Esophagus squamous epithelium (tissue), 5 donors: ENCODE measurements around the gene ASCC2. TPM values are rescaled to one million over a fixed set of nuclear protein-coding genes. Genes with fewer than 3 reads are reported as not detected.

Experiments used
- DNase-seq: peaks from one replicate; lab custom pipeline; 2025; lab: John Stamatoyannopoulos, UW
- H3K27ac ChIP-seq, 4 donors: fragments of 200-600 bp; sonication (generic); one replicate each; pipeline ENCODE4 v1.5.1; 2016 to 2019; ENCODE audit warnings: mild to moderate bottlenecking in 1 of 4
- H3K27me3 ChIP-seq, 4 donors: fragments of 200-600 bp; sonication (generic); 1 replicate in 3 of 4; 2 replicates in 1 of 4; pipeline versions ENCODE4 v1.5.1 to v1.6.0; 2017 to 2021; ENCODE audit warnings: antibody characterized with exemption in 1 of 4
- H3K36me3 ChIP-seq, 3 donors: fragments of 200-600 bp; sonication (generic); one replicate each; pipeline ENCODE4 v1.5.1; 2016 to 2019
- H3K4me1 ChIP-seq, 3 donors: fragments of 200-600 bp; sonication (generic); one replicate each; pipeline ENCODE4 v1.5.1; 2017 to 2019
- H3K4me3 ChIP-seq, 4 donors: fragments of 200-600 bp; sonication (generic); 1 replicate in 3 of 4; 2 replicates in 1 of 4; pipeline ENCODE4 v1.5.1; 2016 to 2019; ENCODE audit warnings: mild to moderate bottlenecking in 2 of 4, moderate library complexity in 1 of 4
- H3K9me3 ChIP-seq, 3 donors: fragments of 200-600 bp; sonication (generic); one replicate each; pipeline ENCODE4 v1.5.1; 2016 to 2019
- CTCF ChIP-seq, 6 experiments: fragments of 450-650 bp in 4 of 6; fragments of 200-600 bp in 2 of 6; sonication (generic) in 2 of 6; IDR thresholded peaks; one replicate each; pipeline ENCODE4 v1.5.1; 2016 to 2019; ENCODE audit warnings: antibody characterized with exemption in 6 of 6, mild to moderate bottlenecking in 4 of 6, moderate library complexity in 4 of 6
- POLR2A ChIP-seq, 4 donors: fragments of 450-650 bp; IDR thresholded peaks; one replicate each; pipeline ENCODE4 v1.6.1; 2017; ENCODE audit warnings: antibody characterized with exemption in 4 of 4, mild to moderate bottlenecking in 4 of 4, moderate library complexity in 3 of 4
- WGBS, 2 donors: methylation state at CpG; one replicate each; pipeline ENCODE4 v1.1.5; 2018; 5-methylcytosine and 5-hydroxymethylcytosine counted together
- intact Hi-C: fragments of 100-400 bp; cut with DNase I; formaldehyde crosslinking; loops from one replicate; pipeline ENCODE4 v1.15.0; 2022
- total RNA-seq, 4 donors: library from RNA; depleted of rRNA; stranded (reverse); fragments of >200 nt; gene quantifications; one replicate each; pipeline ENCODE4 v1.1.0, GENCODE V29; 2016
- donor health status: DM: yes; HTN: yes; CAD: no.

Gene ASCC2
- total RNA-seq, 4 donors from 2014 or later: 47.5 to 99.7 (median 57.8) TPM

DNA sequence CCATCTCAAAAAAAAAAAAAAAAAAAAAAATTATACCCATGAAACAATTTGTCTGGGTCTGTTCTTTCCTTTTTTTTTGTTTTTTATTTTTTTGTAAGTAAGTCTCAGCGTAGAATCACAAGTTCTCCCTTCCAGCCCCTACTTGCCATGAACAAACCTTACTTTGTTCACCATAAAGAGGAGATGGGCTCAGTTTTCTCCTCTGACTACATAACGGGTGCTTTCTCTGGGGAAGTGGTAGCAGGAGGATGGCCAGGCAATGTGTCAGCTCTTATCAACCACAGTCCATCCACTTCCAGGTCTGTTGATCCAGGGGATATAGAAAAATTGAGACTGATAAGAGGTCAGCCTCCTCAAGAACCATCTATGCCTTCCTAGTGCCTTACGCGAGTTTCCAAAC is 11.0 kb downstream of the ASCC2 start:
- DNase-seq: no peak
- H3K9me3 ChIP-seq: no peaks in the 10 kb centered on the region
- 90 to 93% methylated on average over 4 of the region's 4 CpGs for WGBS, 2 donors
- intact Hi-C loops: no loop called here
- H3K4me1 ChIP-seq: peaks cover 0 to 6% (median 2%) of the 10 kb centered on the region in 3 donors
- TF ChIP-seq CTCF (IDR thresholded peaks at IDR 0.05) (no peak), POLR2A (IDR thresholded peaks at IDR 0.05) (no peak)
- H3K27ac ChIP-seq: no peak overlapping the region
- peaks cover 0 to 95% (median 27%) of the 10 kb centered on the region in 3 donors for H3K36me3 ChIP-seq
- H3K4me3 ChIP-seq: no peak overlapping the region
- no peaks in the 10 kb centered on the region for H3K27me3 ChIP-seq

DNA sequence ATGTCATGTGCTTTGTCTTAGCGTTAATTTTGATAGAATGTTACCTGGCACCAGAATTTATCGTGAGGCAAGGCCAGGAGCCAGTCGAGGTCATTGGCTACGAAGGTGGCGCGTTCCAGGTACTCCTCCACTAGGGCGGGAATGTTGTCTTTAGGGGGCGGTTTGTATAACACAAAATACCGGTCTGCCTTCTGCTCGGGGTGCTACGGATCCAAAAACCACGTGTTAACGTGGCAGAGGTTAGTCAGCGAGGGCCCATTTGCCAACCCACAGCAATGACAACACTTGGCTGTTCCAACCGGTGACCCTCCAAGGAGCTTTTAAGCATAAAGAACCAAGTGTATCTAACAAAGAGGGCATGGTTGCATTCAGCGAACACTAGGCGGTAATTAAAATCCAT is 12.5 kb downstream of the ASCC2 start:
- no peak for DNase-seq
- WGBS, 2 donors: 93 to 95% methylated on average over 13 to 15 of the region's 17 CpGs
- Histone ChIP-seq H3K4me3 (no peak overlapping the region), H3K36me3 (peaks cover 0 to 91% (median 16%) of the 10 kb centered on the region in 3 donors), H3K27me3 (no peaks in the 10 kb centered on the region), H3K4me1 (peaks cover 6 to 21% (median 15%) of the 10 kb centered on the region in 3 donors), H3K27ac (peak overlapping the region in 1 of 4 donors; percentile 24), H3K9me3 (no peaks in the 10 kb centered on the region)
- intact Hi-C loops: no loop called here
- TF ChIP-seq CTCF (IDR thresholded peaks at IDR 0.05) (no peak), POLR2A (IDR thresholded peaks at IDR 0.05) (no peak)

DNA sequence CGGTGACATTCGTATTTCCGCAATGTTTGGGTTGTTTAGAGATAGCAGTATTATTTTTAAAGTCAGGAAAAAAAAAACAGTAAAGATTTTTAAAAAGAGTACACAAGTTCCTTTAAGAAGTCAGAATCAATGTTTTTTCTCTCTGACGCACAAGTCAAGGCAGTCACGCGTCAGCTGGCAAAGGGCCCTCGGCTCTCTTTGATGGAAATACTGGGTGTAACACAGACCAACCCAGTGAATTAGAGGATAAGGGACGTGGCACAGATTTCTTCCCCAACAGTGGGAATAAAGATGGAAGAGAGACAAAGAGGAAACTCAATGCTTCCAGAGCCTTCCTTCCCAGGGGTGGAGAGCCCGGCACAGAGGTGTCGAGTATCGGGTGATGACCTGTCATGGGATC is 13.4 kb downstream of the ASCC2 start:
- no peak overlapping the region for H3K4me3 ChIP-seq
- H3K36me3 ChIP-seq: peaks cover 0 to 91% (median 10%) of the 10 kb centered on the region in 3 donors
- peaks cover 6 to 29% (median 15%) of the 10 kb centered on the region in 3 donors for H3K4me1 ChIP-seq
- 76 to 78% methylated on average over 11 of the region's 11 CpGs for WGBS, 2 donors
- H3K27me3 ChIP-seq: no peaks in the 10 kb centered on the region
- DNase-seq: no peak
- TF ChIP-seq CTCF (IDR thresholded peaks at IDR 0.05) (no peak), POLR2A (IDR thresholded peaks at IDR 0.05) (no peak)
- H3K9me3 ChIP-seq: no peaks in the 10 kb centered on the region
- peak overlapping the region in 3 of 4 donors; percentile 21 to 24 (median 21) for H3K27ac ChIP-seq
- intact Hi-C loops: no loop called here

DNA sequence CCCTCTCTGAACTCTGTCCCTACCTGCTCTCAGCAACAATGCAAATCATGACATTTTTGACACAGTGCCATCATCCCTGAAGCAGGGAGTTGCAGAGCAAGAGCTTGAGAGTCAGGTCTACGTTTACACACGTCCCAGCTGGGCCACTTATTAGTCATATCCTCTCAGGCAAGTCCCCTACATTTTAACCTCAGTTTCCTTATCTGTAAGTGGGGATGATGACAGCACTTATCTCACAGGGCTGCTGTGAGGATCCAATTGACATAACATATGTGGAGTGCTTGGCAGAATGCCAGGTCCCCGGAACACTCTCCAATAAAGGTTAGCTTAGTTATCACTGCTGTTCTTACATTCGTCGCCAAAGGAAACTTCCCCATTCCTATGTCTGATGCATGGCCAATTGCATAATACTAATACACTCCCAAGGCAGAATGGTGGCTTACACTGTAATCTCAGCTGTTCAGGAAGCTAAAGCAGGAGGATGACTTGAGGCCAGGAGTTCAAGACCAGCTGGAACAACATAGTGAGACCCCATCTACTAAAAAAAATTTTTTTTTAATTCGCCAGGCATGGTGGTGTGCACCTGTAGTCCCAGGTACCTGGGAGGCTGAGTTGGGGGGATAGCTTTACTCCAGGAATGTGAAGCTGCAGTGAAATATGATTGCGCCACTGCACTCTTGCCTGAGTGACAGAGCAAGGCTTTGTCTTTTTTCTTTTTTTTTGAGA is 16.6 kb downstream of the ASCC2 start:
- intact Hi-C loops: no loop called here
- Histone ChIP-seq H3K27ac (peak overlapping the region; percentile 36 to 78 (median 68)), H3K4me3 (no peak overlapping the region), H3K4me1 (peaks cover 19 to 61% (median 30%) of the 10 kb centered on the region in 3 donors), H3K36me3 (peaks cover 0 to 87% (median 10%) of the 10 kb centered on the region in 3 donors), H3K27me3 (no peaks in the 10 kb centered on the region), H3K9me3 (no peaks in the 10 kb centered on the region)
- TF ChIP-seq CTCF (IDR thresholded peaks at IDR 0.05) (no peak), POLR2A (IDR thresholded peaks at IDR 0.05) (no peak)
- 25 to 36% methylated on average over 7 of the region's 7 CpGs for WGBS, 2 donors
- DNase-seq: no peak

DNA sequence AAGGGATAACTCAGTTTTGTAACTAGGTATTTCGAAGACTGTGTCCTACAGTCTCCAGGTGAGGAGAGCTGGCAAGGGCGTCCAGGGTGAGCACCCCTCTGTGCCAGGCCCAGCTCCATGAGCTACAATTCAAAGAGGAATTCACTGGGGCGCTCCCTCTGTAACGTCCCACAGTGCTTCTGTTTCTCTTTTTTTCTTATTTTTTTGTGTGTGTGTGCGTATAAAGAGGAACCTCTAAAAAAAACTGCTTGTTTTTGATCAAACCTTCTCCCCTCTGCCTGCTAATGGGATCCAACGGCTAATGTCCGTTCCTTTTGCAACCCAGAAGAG is 17.1 kb downstream of the ASCC2 start:
- H3K36me3 ChIP-seq: peaks cover 0 to 85% (median 10%) of the 10 kb centered on the region in 3 donors
- TF ChIP-seq POLR2A (IDR thresholded peaks at IDR 0.05) (no peak), CTCF (IDR thresholded peaks at IDR 0.05) (no peak)
- no peak overlapping the region for H3K4me3 ChIP-seq
- H3K27ac ChIP-seq: peak overlapping the region; percentile 36 to 78 (median 68)
- no peaks in the 10 kb centered on the region for H3K27me3 ChIP-seq
- H3K9me3 ChIP-seq: no peaks in the 10 kb centered on the region
- no peak for DNase-seq
- intact Hi-C loops: no loop called here
- peaks cover 20 to 67% (median 35%) of the 10 kb centered on the region in 3 donors for H3K4me1 ChIP-seq
- WGBS, 2 donors: 37 to 52% methylated on average over 7 of the region's 7 CpGs
